Astrocyte of the spinal cord (primary cell): ENCODE data around the gene SIGLEC7.

Experiments
- DNase-seq: peaks from one replicate; pipeline ENCODE4 v3.0.0; 2011; ENCODE audit warnings: low read depth, low spot score
- H3K4me3 ChIP-seq: 2 replicates; pipeline ENCODE4 v1.5.1; 2011; ENCODE audit warnings: low read depth, mild to moderate bottlenecking, low read length, moderate library complexity
- in situ Hi-C: cut with HindIII; loops from 2 replicates; pipeline ENCODE4 v1.10.0; 2017; ENCODE audit warnings: low sequenced_read_pairs
- TF ChIP-seq, protein P1 (sequence below): IDR thresholded peaks from 2 replicates; pipeline ENCODE4 v1.5.1; 2012; ENCODE audit warnings: low read depth, mild to moderate bottlenecking, low read length, inconsistent platforms

The SIGLEC7 gene

DNA sequence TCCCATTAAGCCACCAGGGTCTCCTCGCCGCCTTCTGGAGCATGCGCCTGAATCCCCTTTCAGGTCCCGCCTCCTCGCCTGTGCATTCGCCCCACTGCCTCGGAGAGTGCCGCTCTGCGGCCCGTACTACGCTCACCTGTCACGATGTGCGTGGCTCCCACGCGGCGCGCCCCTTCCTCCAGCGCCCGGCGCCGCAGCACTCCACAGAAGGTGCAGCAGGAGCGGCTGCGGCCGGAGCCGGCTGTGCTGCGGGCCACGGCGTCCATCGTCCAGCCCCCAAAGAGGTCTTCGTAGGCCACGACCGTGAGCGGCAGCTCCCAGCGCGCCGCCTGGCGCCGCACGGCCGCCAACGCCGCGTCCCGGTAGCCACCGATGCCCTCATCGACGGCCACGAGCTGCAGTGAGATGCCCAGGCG lies 38.2 kb upstream of the SIGLEC7 start:
- DNase-seq, result no peak
- H3K4me3 ChIP-seq, result no peak overlapping the region
- TF ChIP-seq, protein P1, sequence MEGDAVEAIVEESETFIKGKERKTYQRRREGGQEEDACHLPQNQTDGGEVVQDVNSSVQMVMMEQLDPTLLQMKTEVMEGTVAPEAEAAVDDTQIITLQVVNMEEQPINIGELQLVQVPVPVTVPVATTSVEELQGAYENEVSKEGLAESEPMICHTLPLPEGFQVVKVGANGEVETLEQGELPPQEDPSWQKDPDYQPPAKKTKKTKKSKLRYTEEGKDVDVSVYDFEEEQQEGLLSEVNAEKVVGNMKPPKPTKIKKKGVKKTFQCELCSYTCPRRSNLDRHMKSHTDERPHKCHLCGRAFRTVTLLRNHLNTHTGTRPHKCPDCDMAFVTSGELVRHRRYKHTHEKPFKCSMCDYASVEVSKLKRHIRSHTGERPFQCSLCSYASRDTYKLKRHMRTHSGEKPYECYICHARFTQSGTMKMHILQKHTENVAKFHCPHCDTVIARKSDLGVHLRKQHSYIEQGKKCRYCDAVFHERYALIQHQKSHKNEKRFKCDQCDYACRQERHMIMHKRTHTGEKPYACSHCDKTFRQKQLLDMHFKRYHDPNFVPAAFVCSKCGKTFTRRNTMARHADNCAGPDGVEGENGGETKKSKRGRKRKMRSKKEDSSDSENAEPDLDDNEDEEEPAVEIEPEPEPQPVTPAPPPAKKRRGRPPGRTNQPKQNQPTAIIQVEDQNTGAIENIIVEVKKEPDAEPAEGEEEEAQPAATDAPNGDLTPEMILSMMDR, result no peak
- in situ Hi-C loops, result no loop called here

DNA sequence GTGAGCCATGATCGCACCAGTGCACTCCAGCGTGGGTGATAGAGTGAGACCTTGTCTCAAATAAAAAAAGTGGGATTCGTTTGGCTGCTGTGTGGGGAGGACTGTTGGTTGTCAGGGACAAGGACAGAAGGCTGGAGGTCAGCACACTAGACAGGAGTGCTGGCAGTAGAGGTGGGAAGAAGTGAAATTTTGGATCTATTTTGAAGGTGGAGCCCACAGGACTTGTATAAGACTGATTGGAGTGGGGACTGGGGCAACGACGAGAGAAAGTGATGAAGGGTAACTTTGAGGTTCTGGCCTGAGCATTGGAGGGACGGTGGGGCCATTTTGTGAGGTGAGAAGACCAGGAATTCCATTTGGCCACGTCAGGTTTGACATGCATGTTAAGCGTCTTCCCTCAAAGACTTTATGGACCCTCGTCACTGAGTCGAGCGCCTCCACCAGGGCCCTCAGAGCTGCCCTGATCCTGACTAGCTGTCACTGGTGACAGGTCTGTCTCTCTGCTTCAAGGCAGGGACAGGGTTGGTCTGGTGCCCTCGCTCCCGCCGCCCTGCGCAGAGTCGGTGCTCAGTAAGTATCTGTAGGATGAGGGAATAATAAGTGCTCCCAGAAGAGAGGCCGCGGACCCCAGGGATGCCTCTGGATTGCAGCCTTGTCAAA lies 34.6 kb upstream of the SIGLEC7 start:
- in situ Hi-C loops, result no loop called here
- TF ChIP-seq, protein P1, result no peak
- H3K4me3 ChIP-seq, result peak overlapping the region; percentile 77
- no peak for DNase-seq

DNA sequence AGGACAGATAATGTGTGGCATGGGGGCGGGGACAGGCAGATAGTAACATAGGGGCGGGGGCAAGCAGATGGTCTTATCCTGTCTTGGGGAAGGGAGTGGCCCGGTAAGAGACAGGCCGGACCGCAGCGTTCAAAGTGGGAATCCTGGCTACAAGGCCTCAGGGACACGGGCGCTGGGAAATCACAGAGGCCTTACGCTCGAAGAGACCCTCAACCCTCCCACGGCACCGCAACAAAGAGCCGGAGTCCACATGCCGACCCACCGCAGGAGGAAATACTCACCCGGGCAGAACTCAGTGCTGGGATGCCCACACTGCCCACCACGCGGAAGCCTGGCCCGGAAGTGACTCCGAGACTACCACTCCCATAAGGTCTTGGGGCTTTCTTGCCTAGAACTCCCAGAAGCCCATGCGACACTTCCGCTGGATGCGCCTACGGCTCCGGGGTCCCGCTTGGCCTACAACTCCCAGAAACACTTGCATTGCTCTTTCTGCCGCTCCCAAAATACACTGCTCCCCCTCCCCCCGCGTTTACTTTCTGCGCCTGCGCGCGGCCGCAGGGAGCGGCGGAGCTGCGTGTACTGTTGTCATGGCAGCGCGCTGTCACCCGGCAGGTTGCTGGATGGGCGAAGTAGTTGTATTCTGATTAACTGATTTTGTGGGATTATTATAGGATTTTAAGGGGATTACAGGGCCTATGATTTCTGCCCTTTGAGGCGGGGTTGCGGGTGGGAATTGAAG lies 33.9 kb upstream of the SIGLEC7 start, which contains the start of gene CTU1:
Gene CTU1 (minus strand): TSS at position 344 of the 739 bp plus-strand sequence. CDS start 3,840 bp downstream, outside the sequence.
- in situ Hi-C loops, result no loop called here
- peak within 1 kb of the TSS; percentile 77 for H3K4me3 ChIP-seq
- TF ChIP-seq, protein P1, result no peak

DNA sequence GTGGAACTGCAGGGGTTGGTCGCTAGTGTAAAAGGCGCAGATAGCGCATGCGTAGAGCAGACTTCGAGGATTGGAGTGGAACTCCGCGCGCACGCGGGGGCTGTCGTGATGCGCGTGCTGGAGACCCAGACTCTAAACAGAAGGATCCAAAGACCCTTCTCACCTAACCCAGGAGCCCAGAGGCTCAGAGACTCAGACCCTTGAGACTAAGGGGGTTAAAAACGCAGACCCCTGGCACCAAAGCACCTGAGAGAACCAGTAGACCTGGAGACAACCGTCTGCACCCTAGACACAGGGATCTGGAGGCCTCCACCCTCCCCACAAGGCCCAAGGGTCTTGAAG lies 33.3 kb upstream of the SIGLEC7 start:
- DNase-seq, result no peak
- peak overlapping the region; percentile 77 for H3K4me3 ChIP-seq
- in situ Hi-C loops, result no loop called here
- TF ChIP-seq, protein P1, result no peak

More for the DNA sequence above, 33.9 kb upstream of the SIGLEC7 start, which contains the start of gene CTU1:
- DNase-seq, result peak; percentile 100

DNA sequence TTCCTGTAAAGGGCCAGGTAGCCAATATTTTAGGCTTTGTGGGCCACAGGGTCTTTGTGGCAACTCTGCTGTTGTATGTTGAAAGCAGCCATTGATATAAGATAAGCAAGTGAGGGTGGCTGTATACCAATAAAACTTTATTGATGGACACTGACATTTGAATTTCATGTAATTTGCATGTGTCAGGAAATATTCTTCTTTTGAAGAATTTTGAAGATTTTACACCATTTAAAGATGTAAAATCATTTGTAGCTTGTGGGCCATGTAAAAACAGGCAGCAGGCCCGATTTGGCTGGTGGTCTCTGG lies 31.5 kb upstream of the SIGLEC7 start:
- TF ChIP-seq, protein P1, result no peak
- in situ Hi-C loops, result no loop called here
- no peak overlapping the region for H3K4me3 ChIP-seq
- DNase-seq, result no peak

DNA sequence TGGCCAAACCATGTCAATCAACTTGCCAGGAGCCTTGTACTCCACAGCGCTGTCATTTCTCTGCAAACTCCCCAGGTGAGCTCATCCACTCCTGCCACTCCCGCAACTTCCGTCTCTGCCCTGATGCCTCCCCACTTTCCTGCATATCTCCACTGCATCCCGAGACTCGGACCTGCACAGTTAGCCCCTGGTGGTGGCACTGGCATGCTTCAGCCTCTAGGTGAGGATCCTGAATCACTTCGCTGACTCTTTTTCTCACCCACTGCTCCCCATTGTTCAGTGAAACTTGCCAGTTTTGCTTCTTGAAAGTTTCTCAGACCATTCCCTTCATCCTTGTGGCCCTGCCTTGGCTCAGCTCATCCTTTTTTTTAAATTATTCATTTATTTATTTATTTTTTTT lies 30.5 kb upstream of the SIGLEC7 start:
- in situ Hi-C loops, result no loop called here
- TF ChIP-seq, protein P1, result peak; percentile 23
- DNase-seq, result no peak

More for the DNA sequence above, 30.5 kb upstream of the SIGLEC7 start:
- no peak overlapping the region for H3K4me3 ChIP-seq
